SKM-1 treated with dmso at 0.1 percent for 144 hours (cell line): Measurements from ENCODE around the gene SEC11C.

Experiments used
- DNase-seq: peaks from one replicate; lab custom pipeline; 2025; ENCODE audit not compliant: unreplicated experiment; lab: John Stamatoyannopoulos, UW

The SEC11C gene

GRCh38 chr18:59144483-59144882 is 4.8 kb downstream of the SEC11C start:
- DNase-seq: no peak

- DNase-seq: no peak
These were observed 5.4 kb downstream of the SEC11C start for GRCh38 chr18:59145055-59145454.

GRCh38 chr18:59148192-59148591 is 8.5 kb downstream of the SEC11C start:
- no peak for DNase-seq

GRCh38 chr18:59149007-59149406 is 9.3 kb downstream of the SEC11C start:
- DNase-seq: no peak

- no peak for DNase-seq
These were observed 9.7 kb downstream of the SEC11C start for GRCh38 chr18:59149416-59149815.

- no peak for DNase-seq
These were observed 10.6 kb downstream of the SEC11C start for GRCh38 chr18:59150236-59150635.

- no peak for DNase-seq
These were observed 15.5 kb downstream of the SEC11C start for GRCh38 chr18:59155153-59155552.

GRCh38 chr18:59156316-59156715 is 16.6 kb downstream of the SEC11C start:
- no peak for DNase-seq

- DNase-seq: no peak
These were observed 19.6 kb downstream of the SEC11C start for GRCh38 chr18:59159265-59159664.

- no peak for DNase-seq
These were observed 20.3 kb downstream of the SEC11C start for GRCh38 chr18:59159986-59160385.

GRCh38 chr18:59172664-59173249 is 33.1 kb downstream of the SEC11C start:
- DNase-seq: peak; percentile 12

GRCh38 chr18:59177485-59177884 is 37.8 kb downstream of the SEC11C start:
- DNase-seq: no peak

GRCh38 chr18:59180150-59180845 is 40.6 kb downstream of the SEC11C start:
- DNase-seq: no peak

- no peak for DNase-seq
These were observed 43.0 kb downstream of the SEC11C start for GRCh38 chr18:59182673-59183072.

- DNase-seq: no peak
These were observed 49.3 kb downstream of the SEC11C start for GRCh38 chr18:59189008-59189407.

GRCh38 chr18:59189746-59190145 is 50.1 kb downstream of the SEC11C start:
- no peak for DNase-seq

GRCh38 chr18:59196161-59196725 is 56.6 kb downstream of the SEC11C start:
- DNase-seq: no peak

GRCh38 chr18:59197636-59198035 is 58.0 kb downstream of the SEC11C start:
- DNase-seq: no peak

- DNase-seq: no peak
These were observed 58.5 kb downstream of the SEC11C start for GRCh38 chr18:59198215-59198614.

- DNase-seq: no peak
These were observed 61.1 kb downstream of the SEC11C start for GRCh38 chr18:59200787-59201186.

GRCh38 chr18:59202258-59202820 is 62.7 kb downstream of the SEC11C start:
- no peak for DNase-seq

- DNase-seq: no peak
These were observed 67.8 kb downstream of the SEC11C start for GRCh38 chr18:59207506-59207905.
